NCI-H2107 treated with DMSO at 0.1 percent for 48 hours (cell line): ENCODE results near the gene SPIN1.

Source experiments
- DNase-seq: peaks from one replicate; lab custom pipeline; 2025; ENCODE audit not compliant: unreplicated experiment; lab: John Stamatoyannopoulos, UW

Gene SPIN1

DNA sequence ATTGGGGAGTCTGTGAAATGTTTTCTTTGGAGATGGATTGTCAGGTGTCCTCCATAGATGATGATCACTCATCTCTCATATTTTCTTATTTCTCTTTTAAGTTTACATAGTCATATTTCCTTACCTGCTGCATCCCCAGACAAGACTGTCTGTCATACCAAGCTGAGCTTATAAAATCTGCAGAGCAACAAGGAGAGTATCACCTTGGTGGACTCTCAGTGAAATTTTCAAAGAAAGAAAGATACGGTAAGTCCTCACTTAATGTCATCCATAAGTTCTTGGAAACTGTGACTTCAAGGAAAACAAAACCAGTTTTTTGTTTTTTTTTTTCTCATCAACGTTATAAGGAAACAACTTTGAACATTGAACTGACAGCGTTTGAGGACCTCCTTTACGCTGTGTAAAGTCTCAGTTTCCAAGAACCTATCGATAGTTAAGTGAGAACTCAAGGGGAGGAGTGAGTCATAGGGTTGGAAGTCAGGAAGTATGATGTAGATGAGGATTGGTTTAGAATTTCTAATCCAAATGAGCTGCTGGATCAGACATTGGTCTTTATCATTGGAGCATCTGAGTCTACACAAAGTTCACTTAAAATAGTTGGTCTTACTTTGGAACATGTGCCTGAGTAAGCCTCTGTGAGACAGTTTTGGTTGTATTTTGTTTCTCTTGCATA is 45.5 kb downstream of the SPIN1 start:
- DNase-seq: no peak

DNA sequence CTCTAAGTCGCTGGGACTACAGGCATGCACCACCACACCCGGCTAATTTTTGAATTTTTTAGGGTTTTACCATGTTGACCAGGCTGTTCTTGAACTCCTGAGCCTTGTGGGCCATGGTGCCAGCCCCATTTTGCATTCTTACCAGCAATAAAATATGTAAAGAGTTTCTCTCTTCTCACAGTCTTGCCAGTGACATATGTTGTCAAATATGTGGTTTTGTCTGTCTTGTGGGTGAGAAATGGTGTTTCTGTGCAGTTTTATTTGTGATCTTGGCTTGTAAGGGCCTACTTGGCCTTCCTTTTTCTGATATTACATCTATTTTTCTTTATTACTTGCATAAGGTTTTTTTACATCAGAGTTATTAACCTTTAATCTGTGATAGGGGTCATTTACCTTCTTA is 47.1 kb downstream of the SPIN1 start:
- no peak for DNase-seq

DNA sequence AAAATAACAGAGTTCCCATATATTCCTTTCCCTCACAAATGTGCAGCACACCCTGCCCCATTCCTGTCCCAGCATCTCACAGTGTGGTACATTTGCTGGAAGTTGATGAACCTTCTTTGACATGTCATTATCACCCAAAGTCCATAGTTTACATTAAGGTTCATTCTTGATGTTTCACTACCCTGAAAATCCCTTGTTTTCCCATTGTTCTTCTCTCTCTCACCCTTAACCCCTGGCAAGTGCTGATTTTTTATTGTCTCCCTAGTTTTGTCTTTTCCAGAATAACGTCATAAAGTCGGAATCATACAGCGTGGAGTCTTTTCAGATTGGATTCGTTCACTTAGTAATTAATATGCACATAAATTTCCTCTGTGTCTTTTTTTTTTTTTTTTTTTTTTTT is 48.1 kb downstream of the SPIN1 start:
- DNase-seq: no peak

DNA sequence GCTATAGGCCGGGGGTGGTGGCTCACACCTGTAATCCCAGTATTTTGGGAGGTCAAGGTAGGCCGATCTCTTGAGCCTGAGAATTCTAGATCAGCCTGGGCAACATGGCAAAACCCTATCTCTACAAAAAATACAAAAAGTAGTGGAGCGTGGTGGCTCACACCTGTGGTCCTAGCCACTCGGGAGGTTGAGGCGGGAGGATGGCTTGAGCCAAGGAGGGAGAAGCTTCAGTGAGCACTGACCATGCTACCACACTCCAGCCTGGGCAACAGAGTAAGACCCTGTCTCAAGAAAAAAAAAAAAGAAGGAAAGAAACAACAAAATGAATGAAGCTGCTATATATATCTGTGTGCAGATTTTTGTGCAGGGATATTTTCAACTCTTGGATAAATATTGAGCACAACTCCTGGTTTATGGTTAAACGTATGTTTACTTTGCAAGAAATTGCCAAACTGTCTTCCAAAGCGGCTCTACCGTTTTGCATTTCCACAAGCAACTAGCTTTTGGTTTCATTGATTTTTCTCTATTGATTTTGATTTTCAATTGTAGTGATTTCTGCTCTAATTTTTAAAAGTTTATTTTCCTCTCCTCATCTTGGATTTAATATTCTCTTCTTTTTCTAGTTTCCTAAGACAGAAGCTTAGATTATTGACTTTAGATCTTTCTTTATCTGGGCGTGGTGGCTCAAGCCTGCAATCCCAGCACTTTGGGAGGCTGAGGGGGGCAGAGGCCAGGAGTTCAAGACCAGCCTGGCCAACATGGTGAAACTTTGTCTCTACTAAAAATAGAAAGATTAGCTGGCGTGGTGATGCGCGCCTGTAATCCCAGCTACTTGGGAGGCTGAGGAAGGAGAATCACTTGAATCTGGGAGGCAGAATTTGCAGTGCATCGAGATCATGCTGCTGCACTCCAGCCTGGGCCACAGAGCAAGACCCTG is 49.2 kb downstream of the SPIN1 start:
- DNase-seq: no peak

DNA sequence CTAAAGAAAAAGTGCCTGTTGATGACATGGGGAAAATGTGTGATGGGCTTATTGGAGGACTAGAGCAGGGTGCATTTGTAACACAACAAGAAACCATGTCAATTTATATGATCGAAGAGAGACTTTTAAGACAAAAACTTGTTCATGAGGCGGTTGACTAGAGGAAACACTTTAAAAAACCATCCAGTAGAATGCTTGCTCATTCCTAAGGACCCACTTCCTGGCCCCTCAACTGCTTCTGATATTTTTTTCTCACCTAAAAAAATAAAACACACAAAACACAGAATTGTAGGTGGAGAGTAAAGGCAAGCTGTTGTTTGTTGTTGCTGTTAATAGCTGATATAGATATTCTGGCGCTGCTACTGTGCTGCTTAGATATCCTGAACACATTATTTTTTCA is 50.6 kb downstream of the SPIN1 start:
- no peak for DNase-seq

DNA sequence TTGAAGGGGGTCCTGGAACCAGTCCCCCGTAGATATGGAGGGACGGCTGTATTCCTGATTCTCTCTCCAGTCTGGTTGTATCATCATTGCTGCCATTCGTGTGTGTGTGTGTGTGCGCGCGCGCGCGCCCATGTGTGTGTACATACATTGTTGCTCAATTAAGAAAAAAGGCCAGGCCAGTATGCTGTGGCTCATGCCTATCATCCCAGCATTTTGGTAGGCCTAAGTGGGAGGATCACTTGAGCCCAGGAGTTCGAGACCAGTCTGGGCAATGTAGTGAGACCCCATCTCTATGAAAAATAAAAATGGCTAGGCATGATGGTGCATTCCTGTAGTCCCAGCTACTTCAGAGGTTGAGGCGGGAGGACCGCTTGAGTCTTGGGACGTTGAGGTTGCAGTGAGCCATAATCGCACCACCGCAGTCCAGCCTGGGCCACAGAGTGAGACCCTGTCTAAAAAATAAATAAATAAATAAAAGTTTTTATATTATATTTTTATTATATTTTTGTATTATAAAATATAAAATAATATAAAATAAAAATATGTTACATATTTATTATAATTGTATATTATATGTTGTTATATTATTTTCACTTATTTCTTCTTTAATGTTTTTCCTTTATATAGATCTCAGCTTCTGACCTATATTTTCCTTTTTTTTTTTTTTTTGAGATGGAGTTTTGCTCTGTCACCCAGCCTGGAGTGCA is 53.2 kb downstream of the SPIN1 start:
- no peak for DNase-seq

DNA sequence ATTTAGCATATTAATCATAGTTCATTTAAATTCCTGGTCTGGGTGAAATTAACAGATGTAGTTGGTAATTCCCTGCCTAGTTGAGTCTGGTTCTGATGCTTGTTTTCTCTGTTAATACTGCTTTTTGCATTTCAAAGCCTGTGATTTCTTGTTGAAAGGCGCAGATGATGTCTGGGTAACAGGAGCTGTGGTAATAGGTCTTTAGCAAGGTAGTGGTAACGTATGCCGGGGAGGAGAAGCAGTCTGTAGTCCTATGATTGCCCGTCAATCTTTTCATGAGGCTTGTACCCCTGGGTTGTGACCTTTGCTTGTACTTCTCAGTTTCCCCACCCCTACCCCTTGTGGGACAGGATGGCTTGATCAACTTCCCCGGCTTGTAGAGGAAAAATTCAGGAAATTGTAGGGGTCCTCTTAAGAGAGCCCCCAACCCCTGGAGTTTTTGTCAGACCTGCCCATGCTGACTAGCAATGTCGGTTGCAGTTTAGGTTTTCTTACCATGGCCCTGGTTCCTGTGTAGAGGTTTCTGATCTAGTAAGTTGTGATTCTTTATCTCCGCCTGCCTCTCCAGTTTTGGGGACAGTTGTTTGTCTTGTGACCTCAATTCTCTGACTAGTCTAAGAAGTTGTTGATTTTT is 55.4 kb downstream of the SPIN1 start:
- DNase-seq: no peak

DNA sequence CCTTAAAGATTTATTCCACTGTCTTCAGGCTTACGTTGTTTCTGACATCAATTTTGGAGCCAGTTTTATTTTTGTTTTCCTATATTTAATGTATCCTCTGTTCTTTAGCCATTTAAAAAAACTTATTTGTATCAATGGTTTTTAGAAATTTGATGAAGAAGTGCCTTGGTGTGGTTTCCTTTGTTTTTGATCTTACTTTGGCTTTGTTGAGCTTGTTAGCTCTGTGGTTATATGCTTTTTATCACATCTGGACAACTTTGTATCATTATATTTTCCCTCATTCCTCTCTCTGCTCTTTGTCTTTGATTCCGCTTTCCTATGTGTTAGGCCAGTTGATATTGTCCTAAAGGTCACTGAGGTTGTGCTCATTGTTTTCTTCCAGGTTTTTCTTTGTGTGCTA is 58.5 kb downstream of the SPIN1 start:
- DNase-seq: no peak

DNA sequence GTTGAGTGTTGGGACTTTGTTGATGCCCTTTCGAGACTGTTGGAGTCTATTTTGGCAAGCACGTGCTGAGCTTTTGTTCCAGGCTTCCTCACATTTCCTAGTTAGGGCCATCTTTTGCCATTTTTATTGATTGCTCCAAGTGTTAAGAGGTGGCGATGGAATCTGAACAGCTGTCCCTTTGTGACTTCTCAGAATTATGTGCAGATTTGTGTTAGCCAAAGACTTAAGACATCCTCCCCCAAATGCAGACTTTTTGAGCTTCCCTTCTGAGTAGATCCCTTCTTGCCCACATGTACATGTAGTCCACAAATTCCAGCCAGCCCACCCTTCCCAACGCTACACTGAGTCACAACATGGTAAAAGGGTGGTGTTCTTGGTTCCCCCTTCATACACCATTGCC is 59.2 kb downstream of the SPIN1 start:
- no peak for DNase-seq

DNA sequence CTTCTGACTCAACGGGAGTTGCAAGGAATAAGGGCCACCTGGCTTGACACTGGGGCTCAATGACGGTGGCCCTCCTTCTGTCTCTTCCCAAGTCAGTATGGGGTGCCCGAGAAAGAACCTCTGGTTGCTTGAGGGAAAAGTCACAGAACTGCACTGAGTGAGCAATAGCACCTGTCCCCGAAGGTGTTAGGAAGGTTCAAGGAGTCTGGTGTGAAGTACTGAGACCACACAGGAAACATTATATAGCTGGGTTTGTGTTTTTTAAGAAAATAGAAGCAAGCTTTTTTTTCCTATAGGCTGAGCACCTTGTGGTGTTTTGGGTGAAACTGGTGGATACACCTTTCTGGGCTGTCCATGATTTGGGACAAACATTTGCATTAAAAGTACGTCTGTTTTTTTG is 62.9 kb downstream of the SPIN1 start:
- DNase-seq: no peak

DNA sequence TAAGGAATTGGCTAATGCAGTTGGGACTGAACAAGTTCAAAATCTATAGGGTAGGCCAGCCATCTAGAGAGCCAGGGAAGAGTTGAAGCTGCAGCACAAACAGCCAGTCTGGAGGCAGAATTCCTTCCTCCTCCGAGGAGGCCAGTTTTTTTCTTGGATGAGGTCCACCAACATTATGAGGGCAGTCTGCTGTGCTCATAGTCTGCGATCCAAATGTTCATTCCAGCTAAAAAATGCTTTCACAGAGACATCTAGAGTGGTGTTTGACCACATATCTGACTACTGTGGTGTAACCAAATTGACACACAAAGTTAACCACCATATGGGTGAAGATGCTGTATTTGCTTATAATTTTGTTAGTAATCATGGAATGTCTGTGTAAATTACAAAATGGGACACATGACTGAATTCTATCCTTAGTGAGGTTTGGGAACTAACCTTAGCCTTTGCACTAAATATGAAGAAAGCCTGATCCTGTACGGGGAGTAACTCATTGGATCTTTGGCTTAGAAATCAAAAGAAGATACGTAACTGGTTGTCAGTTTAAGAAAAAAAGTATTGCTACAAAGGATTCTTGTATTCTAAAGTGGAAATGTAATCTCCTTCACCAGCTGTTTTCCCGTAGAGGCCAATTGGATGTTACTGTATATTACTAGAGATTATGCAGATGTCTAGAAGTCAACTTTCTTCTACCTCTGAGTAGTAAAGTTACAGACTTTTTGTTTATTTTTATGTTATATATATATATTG is 70.6 kb downstream of the SPIN1 start:
- no peak for DNase-seq

DNA sequence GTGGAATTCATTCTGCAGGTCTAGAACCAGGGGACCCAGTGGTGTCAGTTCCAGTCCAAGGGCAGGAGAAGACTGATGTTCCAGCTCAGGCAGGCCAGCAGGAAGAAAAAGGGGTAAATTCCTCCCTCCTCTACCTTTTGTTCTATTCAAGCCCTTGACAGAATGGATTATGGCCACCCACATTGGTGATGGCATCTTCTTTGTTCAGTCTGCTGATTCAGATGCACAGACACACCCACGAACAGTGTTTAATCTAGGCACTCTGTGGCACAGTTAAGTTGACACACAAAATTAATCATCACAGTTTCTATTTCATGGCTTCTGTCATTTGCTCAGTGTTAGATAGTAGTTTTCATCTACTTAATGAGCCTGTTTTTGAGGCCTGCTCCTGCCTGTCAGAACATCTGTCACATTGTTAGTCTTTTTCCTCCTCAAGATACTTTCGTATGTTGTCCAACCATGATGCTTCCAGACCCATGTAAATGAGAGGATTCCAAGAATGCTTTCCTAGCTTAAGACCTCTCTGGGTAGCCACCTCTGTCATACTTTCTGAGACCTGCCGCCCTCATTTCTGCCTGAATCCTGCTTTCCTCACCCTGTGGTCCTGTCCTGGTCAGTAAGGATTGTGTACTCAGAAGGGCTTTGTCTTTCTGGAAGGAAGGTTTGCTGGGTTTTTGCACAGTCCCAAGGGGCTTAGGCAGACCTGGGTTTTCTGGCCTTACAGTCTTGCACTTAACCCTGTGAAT is 72.5 kb downstream of the SPIN1 start:
- DNase-seq: no peak

DNA sequence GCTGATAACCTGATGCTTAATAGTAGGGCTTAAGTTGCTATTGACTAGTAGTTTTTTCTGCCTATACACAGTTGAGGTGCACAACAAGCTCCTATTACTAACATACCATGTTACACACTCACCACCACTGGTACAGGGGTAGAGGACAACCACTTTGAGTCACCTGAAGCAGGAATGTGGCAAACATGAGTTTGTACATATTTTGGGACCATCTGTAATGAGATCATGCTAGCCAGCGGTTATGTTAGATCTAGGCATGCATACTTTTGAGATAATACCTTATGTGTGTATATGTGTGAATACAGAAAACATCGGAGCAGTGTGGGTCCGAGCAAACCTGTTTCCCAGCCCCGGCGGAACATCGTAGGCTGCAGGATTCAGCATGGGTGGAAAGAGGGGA is 73.9 kb downstream of the SPIN1 start:
- DNase-seq: no peak

DNA sequence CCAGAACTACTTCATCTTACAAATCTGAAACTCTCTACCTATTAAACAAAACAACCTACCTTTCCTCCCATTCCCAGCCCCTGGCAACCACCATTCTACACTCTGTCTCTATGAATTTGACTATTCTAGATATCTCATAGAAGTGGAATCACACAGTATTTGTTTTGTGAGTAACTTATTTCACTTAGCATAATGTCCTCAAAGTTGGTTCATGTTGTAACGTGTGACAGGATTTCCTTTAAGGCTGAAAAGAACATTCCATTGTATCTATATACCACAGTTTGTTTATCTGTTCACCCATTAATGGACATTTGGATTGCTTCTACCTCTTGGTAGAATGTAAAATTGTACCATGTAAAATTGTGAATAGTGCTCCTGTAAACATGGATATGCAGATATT is 76.6 kb downstream of the SPIN1 start:
- no peak for DNase-seq

DNA sequence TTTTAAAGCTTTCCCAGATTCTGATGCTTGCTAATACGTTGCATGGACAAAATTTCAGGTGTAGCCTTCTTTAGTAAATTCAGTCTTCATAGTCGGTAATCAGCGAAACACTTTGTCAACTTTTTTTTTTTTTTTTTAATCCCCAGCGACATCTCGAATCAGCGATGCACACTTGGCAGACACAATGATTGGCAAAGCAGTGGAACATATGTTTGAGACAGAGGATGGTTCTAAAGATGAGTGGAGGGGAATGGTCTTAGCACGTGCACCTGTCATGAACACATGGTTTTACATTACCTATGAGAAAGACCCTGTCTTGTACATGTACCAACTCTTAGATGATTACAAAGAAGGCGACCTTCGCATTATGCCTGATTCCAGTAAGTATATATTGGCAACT is 80.0 kb downstream of the SPIN1 start:
- DNase-seq: no peak

DNA sequence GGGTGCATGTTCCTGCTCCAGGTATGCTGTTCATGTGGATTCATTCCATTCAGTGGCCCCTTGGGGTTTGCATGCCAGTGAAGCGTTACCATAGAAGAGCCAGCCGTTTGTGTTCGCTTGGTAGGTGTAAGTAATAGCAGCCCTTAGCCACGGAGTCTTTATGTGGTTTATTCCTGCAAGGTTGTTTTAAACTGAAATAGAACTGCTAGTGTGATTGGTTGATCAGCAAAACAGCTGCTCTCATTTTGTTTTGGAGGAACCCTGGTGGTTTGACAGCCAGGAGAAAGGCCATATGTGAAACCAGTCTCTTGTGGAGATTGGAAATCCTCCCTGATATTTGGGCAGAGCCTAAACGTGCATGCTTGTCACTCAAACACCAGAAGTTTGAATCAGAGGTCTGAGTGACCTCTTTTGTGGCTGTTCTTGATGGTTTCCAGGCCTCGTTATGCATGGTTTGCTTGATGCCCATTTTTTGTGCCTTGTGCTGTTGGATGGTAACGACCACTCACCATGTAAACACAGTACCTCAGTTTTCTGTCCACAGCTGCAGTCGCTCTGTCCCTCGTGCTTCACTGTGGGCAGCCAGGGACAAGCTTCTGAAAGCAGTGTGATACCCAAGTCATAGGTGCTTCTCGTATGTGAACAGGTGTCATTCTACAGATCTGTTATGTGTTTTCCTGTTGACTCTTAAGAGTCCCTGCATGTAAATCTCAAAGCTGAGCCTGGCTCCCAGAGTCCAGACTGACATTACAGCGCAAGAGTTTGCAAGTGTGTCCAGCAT is 88.4 kb downstream of the SPIN1 start:
- peak; percentile 97 for DNase-seq

DNA sequence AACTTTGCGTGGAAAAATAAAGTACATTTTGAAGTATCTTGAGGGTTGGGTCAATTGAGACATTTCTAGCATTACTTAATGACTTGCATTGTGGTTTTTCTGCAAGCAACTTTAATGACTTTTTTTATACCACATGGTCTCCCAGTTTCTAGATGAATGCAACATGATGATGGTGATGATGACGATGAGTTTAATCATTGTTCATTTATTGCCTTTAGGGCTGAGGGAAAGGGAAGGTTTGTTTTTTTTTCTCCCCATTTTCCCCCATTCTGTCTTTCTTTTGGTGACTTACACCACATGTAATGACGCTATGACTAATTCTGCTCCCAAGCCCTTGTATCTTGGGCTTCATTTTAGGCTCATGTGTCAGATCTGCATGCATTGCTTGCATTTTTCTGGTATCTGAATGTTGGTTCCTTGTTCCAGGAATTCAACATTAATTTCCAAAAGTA is 89.1 kb downstream of the SPIN1 start:
- DNase-seq: no peak

DNA sequence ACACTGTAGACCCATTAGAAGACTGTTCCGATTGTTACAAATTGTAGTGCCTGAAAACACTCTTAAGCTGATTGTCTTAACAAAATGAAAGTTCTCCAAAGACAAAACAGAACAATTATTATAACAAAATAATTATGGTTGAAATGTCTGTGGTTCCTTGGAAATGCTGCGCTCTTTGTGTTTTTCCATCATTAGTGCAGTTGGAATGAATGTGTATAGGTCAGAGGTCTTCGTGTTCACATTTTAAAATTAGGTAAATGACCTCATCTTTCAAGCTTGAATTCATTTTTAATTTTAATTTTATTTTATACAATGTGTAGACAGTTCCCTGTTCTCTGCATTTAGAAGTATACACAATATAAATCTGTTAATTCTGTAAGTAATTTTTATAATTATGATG is 90.0 kb downstream of the SPIN1 start:
- no peak for DNase-seq

DNA sequence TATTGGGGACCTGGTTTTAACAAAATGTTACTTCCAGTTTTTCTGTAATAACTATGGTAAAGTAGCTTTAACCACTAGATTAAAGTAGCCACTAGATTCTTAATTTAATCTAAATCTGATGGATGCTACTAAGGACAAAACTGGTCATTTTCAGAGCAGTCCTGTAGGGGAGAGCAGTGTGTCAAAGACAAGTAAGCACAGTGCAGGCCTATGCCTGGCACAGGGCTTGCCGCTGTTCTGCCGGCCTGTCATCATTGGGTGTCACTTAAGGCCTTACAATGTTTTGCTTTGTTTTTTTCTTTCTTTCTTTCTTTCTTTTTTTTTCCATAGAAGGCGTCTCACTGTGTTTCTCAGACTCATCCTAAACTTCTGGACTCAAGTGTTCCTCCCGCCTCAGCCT is 93.7 kb downstream of the SPIN1 start:
- DNase-seq: no peak
